ENCODE data around the gene AGRN.
"Not testable (repeated sequence)": the region's sequence is repeated elsewhere in the genome, so short reads cannot be mapped to it uniquely, and the experiment has no call there.

Gene AGRN

DNA sequence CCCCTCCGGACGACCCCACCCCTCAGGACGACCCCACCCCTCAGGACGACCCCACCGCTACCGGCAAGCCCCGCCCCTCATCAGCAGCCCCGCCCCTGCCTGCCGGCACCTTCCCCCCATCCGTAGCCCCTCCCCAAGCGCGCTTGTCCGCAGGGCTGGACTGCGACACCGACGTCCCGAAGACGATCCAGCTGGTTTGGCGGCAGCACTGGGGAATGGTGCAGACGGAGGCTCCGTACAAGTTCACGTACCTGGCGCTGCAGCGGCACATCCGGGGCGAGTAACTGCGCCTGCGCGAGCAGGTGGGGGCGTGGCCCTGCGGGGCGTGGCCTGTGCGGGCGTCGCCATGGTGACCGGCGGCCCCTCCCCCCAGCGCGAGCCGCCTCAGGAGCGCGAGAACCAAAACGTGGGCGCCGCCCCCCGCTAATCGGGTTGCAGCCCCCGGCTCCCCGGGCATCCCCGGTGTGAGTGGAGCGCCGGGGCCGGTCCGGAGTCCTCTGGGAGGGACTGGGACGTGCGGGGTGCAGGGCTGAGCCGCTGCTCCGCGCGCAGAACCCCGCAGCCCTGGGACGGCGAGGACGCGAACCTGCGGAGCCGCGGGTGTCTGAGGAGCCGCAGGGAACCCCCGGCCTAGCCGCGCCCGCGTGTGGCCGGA is 49.3 kb downstream of the AGRN start:
- DNase-seq = no peak

DNA sequence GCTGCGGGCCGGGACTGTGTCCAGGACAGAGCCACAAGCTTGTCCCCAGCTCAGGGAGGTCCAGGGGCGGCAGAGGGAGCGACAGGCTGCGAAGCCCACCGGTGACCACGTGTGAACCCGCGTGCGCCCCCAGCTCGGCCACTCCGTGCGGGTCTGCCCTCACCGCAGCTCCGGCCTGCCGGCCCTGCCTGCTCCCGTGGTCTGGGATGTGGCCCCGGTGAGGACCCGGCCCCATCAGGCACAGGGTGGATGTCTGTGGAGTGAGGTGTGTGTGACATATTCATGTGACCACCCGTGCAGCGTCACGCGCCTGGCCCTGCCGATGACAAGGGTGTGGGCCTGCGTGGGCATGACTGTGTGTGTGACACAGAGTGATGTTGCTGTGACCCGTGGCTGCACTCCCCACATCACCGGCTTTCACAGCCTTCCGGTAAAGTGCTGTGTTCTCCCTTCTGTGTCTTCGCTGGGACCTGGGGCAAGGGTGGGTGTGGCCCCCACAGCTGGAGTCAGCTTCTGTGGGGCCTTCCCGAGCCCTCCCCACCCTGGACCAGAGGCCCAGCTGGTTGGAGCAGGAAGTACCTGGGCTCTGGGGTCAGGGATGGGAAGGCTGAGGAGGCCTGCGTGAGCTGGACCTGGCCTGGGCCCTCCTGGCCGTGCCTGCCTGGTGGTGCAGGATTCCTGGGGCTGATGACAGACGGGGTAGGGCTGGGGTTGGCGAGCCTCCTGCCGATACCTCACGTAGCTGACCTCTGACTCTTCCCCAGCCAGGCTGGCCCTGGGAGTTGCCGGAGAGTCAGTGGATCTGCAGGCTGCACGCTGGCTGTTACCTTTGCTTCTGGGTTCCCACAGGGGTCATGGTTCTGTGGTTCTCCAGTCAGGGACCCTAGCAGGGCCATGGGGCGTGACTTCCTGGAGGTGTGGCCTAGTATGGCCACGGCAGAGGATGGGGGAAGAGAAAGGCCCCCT is 50.1 kb downstream of the AGRN start:
- no peak for DNase-seq

GRCh38 chr1:1071486-1072298 is 51.8 kb downstream of the AGRN start:
- no peak for DNase-seq

GRCh38 chr1:1072299-1072848 is 52.5 kb downstream of the AGRN start:
- DNase-seq = no peak

GRCh38 chr1:1072849-1073742 is 53.2 kb downstream of the AGRN start:
- DNase-seq = no peak

DNA sequence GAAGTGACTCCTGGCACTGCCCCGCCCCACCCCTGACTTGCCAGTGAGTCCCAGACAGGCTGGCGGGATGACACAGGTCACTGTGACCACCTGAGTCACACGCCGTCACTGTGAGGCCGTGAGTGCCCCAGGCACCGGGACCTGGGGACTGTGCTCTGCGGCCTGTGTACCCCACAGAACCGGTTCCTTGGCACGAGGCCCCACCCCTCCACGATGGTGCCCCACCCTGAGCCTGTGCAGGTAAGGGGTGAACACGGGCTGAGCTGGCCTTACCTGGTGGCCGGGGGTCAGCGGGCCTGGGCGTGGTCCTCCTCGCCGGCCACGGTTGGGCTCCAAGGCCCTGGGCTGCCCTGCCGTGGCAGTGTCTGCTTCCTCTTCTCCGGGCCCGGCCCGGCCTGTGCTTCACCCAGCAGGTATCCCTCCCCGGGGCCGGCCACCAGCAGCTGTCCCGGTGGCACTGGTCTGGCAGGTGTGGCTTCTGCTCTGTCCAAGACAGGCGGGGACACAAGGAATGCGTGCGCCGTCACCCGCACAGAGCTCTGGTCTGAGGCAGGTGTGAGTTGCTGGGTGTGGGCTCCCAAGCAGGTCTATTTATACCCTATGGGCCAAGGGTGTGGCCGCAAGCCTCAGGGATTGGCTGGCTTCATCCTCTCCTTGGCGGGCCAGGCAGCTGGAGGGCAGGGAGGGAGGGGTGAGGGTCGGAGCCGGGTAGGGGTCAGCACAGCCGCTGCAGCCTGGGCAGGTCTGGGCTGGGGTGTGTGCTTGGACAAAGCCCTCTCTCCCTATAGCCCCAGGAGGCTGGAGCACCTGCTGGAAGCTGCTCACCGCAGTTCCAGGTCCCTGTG is 54.0 kb downstream of the AGRN start, which contains the start of gene RNF223:
TSS of gene RNF223 (minus strand) at position 564 of the 845 bp plus-strand sequence. CDS start 1,740 bp downstream, outside the sequence.
- no peak for DNase-seq

GRCh38 chr1:1074631-1075147 is 54.8 kb downstream of the AGRN start:
- no peak for DNase-seq

DNA sequence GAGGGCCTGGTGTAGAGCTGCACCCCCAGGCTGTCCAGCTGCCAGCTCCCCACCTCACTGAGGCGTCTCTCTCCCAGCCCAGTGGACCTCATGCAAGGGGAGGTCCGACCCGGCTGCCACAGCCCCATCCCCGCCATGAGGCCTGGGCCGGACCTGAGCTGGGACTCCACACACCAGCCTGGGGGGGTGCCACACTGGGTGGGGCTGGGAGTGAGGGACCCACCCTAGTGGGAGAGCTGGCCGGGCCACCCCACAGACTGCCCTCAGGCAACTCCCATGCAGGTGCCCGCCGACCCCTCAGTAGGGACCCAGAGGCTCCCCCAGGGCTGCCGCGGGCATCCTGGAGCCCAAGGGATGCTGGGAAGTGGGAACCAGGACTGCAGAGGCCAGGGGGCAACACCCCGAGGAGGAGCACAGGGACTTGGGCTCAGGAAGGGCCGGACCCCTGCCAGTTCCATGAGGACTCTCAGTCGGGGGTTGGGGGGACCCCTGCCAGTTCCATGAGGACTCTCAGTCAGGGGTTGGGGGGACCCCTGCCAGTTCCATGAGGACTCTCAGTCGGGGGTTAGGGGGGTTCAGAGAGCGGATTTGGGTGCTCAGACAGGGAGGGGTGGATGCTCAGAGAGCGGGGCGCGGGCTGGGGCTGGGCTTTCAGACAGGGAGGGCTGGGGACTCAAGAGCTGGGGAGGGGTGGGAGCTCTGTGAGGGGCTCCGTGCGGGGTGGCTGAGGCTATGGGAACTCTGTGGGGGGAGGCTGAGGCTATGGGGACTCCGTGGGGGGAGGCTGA is 55.4 kb downstream of the AGRN start:
- no peak for DNase-seq

GRCh38 chr1:1077396-1077795 is 57.5 kb downstream of the AGRN start:
- not testable (repeated sequence) for DNase-seq

DNA sequence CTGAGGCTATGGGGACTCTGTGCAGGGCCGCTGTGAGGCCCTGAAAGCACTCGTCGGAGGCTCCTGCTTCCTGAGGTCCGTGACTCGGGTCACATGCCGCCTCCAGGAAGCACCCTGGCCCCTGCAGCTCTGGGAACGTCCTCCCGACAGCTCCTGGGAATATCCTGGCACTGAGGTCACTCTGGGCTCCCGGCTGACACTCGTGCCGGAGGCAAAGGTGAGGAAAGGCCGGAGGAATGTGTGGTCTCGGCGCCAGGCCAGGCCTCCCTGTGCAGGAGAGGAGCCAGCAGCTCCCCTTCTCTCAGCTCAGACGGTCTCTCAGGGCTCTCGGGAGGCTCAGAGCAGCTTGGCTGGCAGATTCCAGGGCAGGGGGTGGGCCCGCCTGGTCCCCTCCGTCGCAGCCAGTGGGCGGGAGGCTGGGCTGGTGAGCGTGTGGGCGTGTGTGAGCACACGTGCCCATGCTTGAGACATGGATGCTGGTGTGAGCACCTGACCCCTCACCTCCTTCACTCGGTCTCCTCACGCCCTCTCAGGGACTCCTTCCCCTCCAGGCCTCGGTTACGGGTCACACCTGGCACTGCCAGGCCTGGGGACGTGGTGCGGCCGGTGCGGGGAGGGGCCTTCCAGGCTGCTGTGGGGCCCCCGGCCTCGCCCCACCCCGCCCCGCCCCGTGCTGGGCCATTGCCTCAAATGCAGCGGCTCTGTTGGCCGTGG is 59.6 kb downstream of the AGRN start:
- no peak for DNase-seq

GRCh38 chr1:1080122-1080757 is 60.3 kb downstream of the AGRN start:
- no peak for DNase-seq

DNA sequence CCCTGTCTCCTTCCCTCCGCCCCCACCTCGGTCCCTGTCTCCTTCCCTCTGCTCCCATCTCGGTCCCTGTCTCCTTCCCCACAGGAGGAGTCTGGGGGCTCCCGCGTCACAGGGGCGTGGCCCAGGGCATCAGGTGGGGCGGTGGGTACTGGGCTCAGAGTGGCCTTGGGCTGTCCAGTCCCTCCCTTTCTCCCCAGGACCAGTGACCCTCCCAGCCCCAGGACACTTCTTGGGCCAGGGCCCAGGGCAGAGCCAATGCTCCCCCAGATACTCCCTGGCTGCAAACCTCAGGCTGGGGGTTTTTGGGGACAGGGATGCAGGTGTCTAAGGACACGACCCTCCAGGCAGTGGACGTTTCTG is 61.0 kb downstream of the AGRN start:
- no peak for DNase-seq

- no peak for DNase-seq
These were observed 61.7 kb downstream of the AGRN start for GRCh38 chr1:1081311-1082238.

- DNase-seq = no peak
These were observed 62.4 kb downstream of the AGRN start for GRCh38 chr1:1082239-1082775.

GRCh38 chr1:1082776-1083415 is 63.0 kb downstream of the AGRN start:
- DNase-seq = no peak
